CMK (cell line): Measurements from ENCODE around the gene SORL1.
"Not testable (repeated sequence)": the region's sequence is repeated elsewhere in the genome, so short reads cannot be mapped to it uniquely, and the experiment has no call there.

ENCODE experiments used
- DNase-seq: peaks from one replicate; pipeline ENCODE4 v3.0.0-alpha.2; 2010; ENCODE audit warnings: low read depth

Gene SORL1

GRCh38 chr11:121626980-121627379 is 174.9 kb downstream of the SORL1 start:
- no peak for DNase-seq

DNA sequence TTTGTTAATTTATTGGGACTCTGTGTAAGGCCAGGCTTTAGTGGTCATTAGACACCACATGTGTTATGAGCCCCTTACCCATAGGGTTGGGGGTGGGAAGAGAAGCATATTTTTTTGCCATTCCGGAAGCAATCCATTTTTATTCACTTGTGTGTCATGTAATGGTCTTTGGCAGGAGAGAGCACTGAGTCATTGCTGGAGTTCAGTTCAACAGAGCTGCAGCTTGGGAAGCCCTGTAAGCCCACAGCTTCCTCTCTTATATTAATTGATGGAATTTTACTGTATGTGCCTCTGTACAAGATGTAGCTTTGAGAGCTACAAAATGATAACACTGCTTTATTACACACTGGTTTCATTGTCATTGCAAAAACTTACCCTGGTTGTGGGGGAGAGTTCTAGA is 177.9 kb downstream of the SORL1 start:
- DNase-seq, result no peak

DNA sequence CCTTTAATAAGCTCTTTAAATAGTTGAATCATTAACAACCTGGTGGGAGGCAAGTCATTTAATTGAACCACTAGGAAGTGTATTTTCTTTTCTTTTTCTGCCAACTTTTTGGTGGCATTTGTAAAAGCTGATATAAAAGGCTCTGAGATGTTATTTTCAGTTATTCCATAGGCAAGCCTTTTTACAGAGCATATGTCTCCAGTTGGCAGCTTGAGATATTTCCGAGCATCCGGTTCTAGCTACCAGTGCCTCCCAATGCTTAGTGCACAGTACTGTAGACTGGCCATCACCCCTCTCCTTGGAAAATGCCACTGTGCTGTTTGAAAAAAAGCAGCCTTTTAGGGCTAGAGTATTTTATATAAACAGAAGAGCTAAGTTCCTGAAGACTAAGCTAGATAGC is 179.3 kb downstream of the SORL1 start:
- no peak for DNase-seq

DNA sequence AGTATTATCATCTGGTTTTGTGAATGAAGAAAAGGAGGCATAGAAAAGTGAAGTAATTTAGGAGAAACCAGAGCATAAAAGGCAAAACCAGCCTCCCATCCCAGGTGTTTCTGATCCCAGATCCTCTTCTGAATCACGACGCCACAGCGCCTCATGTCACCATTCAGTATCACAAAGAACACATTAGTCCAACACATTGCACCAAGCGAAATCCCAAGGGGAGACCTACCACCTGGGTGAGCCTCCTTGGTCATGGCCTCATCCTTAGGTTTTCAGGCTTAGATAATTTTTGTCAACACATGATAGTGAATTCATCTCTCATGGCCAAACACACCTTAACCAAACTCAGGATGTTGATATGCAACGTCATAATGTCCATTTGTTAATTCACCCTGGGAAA is 182.2 kb downstream of the SORL1 start:
- DNase-seq, result no peak

DNA sequence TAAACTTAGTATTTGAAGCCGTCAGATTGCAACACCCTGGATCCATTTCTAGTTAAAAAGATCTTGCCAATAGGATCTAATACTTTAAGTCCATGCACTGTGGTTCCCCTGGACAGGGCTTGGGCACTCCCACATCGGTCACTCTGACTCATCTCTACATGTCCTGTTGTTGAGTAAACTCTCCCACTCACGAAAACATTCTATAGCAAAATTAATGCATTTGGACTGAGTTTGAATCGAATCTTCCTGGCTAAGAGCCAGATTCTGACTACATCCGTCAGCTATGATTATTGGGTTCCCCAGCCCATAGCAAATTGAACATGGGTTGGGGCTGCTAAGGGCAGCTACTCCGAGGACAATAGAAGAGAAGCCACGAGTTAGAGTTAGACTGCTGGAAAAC is 182.8 kb downstream of the SORL1 start:
- no peak for DNase-seq

DNA sequence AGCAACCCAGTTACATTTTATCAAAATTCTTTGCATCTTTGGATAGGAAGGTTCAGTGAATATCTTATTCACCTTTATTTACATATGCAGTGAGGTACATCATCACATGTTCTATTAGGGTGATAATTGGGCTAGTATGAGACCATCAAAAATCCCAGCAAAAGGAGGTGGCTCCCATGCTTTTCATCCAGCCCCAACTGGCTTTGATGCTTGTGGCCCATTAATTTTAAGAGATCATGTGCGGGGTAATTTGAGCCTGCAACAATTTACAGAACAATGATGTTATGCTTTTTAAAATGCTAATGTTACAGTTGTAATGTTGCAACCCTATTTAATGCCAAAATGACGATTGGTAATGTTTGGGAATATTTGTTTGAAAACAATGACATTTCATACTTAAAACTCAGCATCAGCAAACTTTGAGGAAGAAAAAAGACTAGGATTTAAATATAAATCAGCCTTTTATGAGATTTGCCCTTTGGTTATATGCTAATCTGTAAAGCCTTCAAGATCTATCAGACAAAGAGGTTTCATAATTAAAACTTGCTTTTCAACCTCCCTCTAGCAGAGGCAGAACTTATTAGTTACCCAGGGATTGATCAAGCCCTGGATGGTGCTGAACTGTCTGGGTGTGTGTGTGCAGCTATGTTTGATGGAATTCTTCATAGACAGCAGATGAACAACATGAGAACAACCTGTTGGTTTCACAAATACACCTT is 184.1 kb downstream of the SORL1 start:
- no peak for DNase-seq

- no peak for DNase-seq
Observed at GRCh38 chr11:121636800-121637176, 184.7 kb downstream of the SORL1 start.

GRCh38 chr11:121637587-121637986 is 185.5 kb downstream of the SORL1 start:
- not testable (repeated sequence) for DNase-seq

- no peak for DNase-seq
Observed at GRCh38 chr11:121643479-121644186, 191.5 kb downstream of the SORL1 start.

DNA sequence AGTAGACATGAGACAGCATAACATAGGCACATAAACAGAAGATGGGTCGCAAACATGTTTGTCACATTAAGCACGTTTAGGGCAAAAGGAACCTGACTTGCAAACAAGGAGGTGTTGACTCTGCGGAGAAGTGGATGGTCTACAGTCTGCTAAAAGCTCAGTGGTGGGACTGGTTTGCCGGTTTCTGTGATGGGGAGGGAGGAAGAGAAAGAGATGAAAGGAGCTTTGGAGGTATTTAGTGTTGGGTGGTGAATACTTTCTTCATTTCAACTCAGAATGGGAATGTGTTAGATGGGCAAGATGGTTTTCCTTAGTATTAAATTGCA is 192.0 kb downstream of the SORL1 start:
- DNase-seq, result no peak

GRCh38 chr11:121645001-121645400 is 192.9 kb downstream of the SORL1 start:
- no peak for DNase-seq

DNA sequence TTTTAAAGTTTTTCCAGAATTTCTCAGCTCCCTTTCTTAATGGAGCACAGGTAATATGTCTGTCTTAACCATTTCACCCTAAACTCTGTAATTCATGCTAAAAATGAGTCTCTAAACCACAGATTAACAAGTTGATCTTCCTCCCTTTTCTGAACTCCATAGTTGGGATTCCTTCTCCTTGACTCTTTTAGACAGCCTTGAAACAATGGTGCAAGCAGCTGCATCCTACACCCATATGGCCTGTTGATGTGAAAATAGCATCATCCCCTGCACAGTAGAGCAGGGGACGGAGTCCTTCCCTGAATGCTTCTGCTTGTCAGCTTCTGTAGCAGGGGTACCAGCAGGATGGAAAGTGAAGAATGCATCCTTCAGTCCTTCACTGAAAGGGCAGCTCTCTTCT is 193.5 kb downstream of the SORL1 start:
- DNase-seq, result no peak

DNA sequence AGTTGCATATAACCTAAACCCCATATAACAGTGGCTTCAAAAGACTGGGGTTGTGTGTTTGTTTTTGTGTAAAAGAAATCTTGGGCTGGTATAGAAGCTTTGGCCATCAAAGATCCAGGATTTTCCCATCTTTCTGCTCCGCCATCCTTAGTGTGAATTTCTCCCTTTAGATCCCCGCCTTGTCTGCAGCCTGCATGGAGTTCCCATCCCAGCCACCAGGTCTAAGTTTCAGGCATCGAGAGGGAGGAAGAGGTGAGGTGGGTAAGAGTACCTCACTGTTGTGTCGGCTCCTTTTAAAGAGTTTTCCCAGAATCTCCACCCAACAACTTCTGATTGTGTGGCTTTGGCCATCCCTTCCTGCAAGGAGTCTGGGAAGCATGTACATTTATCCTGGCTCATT is 196.2 kb downstream of the SORL1 start:
- no peak for DNase-seq

GRCh38 chr11:121649798-121650197 is 197.7 kb downstream of the SORL1 start:
- no peak for DNase-seq

DNA sequence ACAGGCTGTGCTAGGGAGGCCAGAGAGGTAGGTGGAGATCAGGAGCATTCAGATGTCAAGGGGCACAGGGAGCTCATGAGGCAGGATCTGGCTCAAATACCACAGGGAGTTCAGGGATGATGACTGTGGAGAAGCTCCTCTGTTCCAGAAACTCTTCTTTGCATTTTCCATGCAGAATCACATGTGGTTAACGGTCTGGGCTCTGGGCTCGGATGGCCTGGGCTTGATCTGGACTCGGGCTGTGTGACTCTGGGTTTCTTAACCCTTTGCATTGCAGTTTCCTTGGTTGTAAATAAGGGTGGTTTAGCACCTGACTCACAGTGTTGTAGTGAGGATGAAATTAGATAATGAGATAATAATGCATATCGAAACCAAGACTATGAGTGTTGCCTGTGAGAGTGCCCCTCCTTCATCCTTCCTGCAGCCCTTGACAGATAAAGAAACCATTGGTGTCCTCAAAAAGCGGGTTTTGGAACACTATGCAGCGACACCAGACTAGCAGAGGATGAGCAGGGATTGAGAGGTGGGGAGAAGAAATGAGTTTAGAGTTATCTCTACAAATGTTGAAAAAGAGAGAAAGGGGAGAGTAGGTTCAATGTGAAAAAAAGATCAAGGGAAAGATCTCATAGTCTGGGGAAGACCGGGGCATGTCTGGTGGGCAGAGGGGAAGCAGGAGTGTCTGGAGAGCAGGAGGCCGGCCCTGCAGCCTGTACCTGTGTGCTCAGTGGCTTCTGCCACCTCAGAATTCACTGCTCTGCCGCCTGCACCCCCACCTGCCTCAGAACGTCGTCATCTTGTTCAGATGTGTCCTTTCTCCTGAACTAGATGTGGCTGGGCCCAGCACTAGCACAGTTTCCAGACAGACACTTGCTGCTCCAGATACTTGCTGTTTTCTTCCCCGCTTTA is 198.5 kb downstream of the SORL1 start:
- no peak for DNase-seq

DNA sequence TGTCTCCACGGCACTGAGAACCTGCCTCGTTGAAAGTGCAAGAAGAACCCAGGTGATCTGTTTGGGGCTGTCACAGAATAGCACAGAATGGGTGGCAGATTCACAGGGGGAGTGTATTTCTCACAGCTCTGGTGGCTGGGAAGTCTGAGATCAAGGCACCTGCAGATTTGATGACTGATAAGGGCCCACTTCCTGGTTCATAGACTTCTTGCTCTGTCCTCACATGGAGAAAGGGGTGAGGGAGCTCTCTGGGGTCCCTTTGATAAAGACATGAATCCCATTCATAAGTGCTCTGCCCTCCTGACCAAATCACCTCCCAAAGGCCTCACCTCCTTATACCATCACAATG is 199.1 kb downstream of the SORL1 start:
- no peak for DNase-seq

- DNase-seq, result no peak
Observed at GRCh38 chr11:121652971-121653370, 200.9 kb downstream of the SORL1 start.

DNA sequence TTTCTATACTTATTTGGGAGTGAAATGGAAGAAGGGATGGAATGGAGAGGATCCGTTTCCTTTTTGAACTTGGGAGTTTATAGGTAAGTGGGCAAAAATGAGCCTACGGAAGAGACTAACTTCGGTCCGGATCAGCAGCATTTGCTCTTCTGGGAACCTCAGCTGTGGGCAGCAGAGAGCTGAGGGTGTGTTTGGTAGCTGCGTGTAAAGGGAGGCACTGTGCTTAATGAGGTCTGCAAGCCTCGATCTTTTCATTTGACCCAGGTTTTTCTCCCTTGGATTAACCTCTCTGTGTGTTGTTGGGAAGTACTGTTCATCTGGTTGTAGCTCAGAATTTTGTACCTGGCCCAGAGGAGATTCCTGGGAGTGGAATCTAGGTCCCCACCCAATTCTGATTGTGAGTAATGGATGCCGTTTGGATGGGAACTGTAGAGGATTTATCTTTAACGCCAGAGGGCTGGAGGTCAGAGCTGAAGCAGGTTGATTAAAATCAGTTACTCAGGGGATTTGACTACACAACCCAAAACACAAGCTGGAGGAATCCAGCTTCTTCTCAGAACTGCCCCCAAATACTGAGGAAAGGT is 202.2 kb downstream of the SORL1 start:
- no peak for DNase-seq

DNA sequence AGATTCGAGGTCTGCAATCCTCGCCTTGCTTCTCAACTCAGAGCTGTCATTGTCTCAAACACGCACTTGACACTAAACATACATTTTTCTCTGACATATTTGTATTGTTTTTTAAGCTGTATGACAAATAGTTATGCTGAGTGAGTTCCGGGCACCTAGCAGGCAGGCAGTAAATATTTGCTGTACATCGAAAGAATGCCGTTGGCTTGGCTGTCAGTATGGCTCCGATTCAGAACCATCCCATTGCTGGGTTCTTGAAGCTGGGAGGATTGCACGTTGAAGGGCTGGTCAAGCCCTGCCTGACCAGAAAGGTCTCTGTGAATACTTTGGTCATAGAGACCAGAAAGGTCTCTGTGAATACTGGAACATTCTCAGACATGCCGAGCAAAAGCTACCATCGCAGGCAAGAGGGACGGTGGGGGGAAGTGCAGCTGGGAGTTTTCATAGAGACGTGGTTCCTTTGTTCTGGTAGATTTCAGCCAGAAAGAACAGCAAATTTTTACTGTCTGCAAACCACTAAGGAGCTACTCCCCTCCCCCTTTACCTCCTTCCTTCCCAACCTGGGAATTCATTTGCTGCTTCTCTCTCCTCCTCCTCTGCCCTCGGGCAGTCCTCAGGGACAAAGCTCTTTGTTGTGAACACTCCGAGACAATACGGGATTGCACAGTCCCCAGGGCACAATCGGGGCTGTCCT is 202.9 kb downstream of the SORL1 start:
- no peak for DNase-seq

- DNase-seq, result peak; percentile 58
Observed at GRCh38 chr11:121655537-121656327, 203.6 kb downstream of the SORL1 start.
